ENCODE data around the gene SKI. TPM values are rescaled to one million over a fixed set of nuclear protein-coding genes. Genes with fewer than 3 reads are reported as not detected.

The SKI gene
- total and polyA plus RNA-seq, 2 donors (not counting 1 experiment from before 2014, with no cell fraction given) = 14.9 to 74.9 TPM

- Histone ChIP-seq H3K4me1 (ENCODE audit: control insufficient read depth in 2 of 2, insufficient read depth in 2 of 2, low read length in 2 of 2) (peaks cover 58 to 65% of the 10 kb centered on the region in 2 donors), H3K79me2 (ENCODE audit: control insufficient read depth, insufficient read depth, low read length) (peaks cover 63% of the 10 kb centered on the region), H3K36me3 (replicated peaks in 1 of 2; ENCODE audit: control extremely low read depth in 1 of 2, control insufficient read depth in 1 of 2, extremely low read depth in 1 of 2, insufficient read depth in 2 of 2, low read length in 1 of 2) (peaks cover 0 to 3% of the 10 kb centered on the region in 2 experiments), H3K4me2 (replicated peaks; ENCODE audit: low read depth, low read length, poor library complexity, severe bottlenecking) (peak overlapping the region; percentile 89), H3K9me3 (ENCODE audit: control extremely low read depth in 1 of 3, control insufficient read depth in 2 of 3, insufficient read depth in 1 of 3, low read length in 2 of 3) (no peaks in the 10 kb centered on the region), H4K20me1 (ENCODE audit: control insufficient read depth, insufficient read depth, low read length, poor library complexity, severe bottlenecking) (peaks cover 62% of the 10 kb centered on the region), H3K4me3 (ENCODE audit: control extremely low read depth in 1 of 5, extremely low read depth in 1 of 5, insufficient read depth in 1 of 5, low read depth in 2 of 5, low read length in 4 of 5) (peak overlapping the region; percentile 46 to 82 (median 68)), H3K27ac (ENCODE audit: low read length in 2 of 2) (peak overlapping the region in 1 of 2 donors; percentile 93), H3K9ac (ENCODE audit: low read length) (peak overlapping the region; percentile 72), H2AFZ (ENCODE audit: insufficient read depth, low read depth, low read length, poor library complexity, severe bottlenecking) (no peak overlapping the region), H3K27me3 (replicated peaks in 1 of 4; ENCODE audit: control extremely low read depth in 1 of 4, control insufficient read depth in 3 of 4, insufficient read depth in 4 of 4, low read length in 3 of 4) (no peaks in the 10 kb centered on the region)
- H3K27me3 Mint-ChIP-seq = no peaks in the 10 kb centered on the region
- ChIA-PET CTCF (interaction anchor here (0.7 to 3.9 kb wide), 10 partner anchors 22 to 151 kb away, joined by 3 to 22 read pairs (median 6); partner anchors contain the start of gene FAAP20), POLR2A (interaction anchor here (1.2 to 3.4 kb wide), 4 partner anchors 25 to 151 kb away, joined by 4 to 30 read pairs (median 6); no protein-coding TSS in a partner anchor)
- H3K4me3 Mint-ChIP-seq = peak overlapping the region; percentile 98
- no peak for ATAC-seq (ENCODE audit: low read depth)
- H3K4me1 Mint-ChIP-seq = peaks cover 59% of the 10 kb centered on the region
- TF ChIP-seq CTCF (IDR thresholded peaks at IDR 0.05) (no peak), EZH2 (IDR thresholded peaks at IDR 0.05; ENCODE audit: borderline replicate concordance, insufficient read depth, low read depth, low read length, poor library complexity, severe bottlenecking) (no peak)
- H3K9me3 Mint-ChIP-seq (ENCODE audit: insufficient read depth) = no peaks in the 10 kb centered on the region
- intact Hi-C loops (cut with micrococcal nuclease) = loop anchor here (1.0 to 5.0 kb wide), 2 partner anchors 151 to 1672 kb away; partner anchors contain the start of gene C1orf174
- peak overlapping the region; percentile 94 for H3K27ac Mint-ChIP-seq
- DNase-seq = no peak
- 78% methylated on average over 23 of the region's 32 CpGs for WGBS (ENCODE audit: insufficient coverage)
Measured at GRCh38 chr1:2229911-2230731, 2.0 kb downstream of the SKI start.

Measured in B cell (primary cell).